Large intestine (tissue), 3 donors: ENCODE measurements around the gene MACROH2A1. TPM values are rescaled to one million over a fixed set of nuclear protein-coding genes. Genes with fewer than 3 reads are reported as not detected.

Source experiments
- DNase-seq, 2 donors: peaks; one replicate each; pipeline versions ENCODE4 v3.0.0 to v3.0.0-alpha.2; 2013
- H3K27ac ChIP-seq: one replicate; pipeline ENCODE4 v1.5.1; 2013; ENCODE audit warnings: low read length
- H3K27me3 ChIP-seq: 2 replicates; pipeline ENCODE4 v1.6.1; 2013; ENCODE audit warnings: low read length; ENCODE audit not compliant: control insufficient read depth, insufficient read depth
- H3K36me3 ChIP-seq: 2 replicates; pipeline ENCODE4 v1.6.1; 2013; ENCODE audit warnings: low read length; ENCODE audit not compliant: control insufficient read depth, insufficient read depth
- H3K4me1 ChIP-seq: one replicate; pipeline ENCODE4 v1.6.1; 2013; ENCODE audit warnings: low read length; ENCODE audit not compliant: control insufficient read depth, insufficient read depth
- H3K4me3 ChIP-seq: one replicate; pipeline ENCODE4 v1.5.1; 2013; ENCODE audit warnings: low read length
- H3K9me3 ChIP-seq: one replicate; pipeline ENCODE4 v1.6.1; 2013; ENCODE audit warnings: mild to moderate bottlenecking, low read depth, low read length, moderate library complexity; ENCODE audit not compliant: control insufficient read depth
- WGBS: methylation state at CpG from one replicate; pipeline ENCODE4 v1.1.5; 2013; ENCODE audit warnings: low lambda C conversion rate; ENCODE audit not compliant: insufficient coverage; 5-methylcytosine and 5-hydroxymethylcytosine counted together
- polyA plus RNA-seq: library from polyadenylated mRNA; unstranded; fragments of 120-200 nt; gene quantifications from one replicate; pipeline ENCODE4 v1.2.1, GENCODE V29; 2013

Gene MACROH2A1
- polyA plus RNA-seq, 1 donor: 312 TPM

DNA sequence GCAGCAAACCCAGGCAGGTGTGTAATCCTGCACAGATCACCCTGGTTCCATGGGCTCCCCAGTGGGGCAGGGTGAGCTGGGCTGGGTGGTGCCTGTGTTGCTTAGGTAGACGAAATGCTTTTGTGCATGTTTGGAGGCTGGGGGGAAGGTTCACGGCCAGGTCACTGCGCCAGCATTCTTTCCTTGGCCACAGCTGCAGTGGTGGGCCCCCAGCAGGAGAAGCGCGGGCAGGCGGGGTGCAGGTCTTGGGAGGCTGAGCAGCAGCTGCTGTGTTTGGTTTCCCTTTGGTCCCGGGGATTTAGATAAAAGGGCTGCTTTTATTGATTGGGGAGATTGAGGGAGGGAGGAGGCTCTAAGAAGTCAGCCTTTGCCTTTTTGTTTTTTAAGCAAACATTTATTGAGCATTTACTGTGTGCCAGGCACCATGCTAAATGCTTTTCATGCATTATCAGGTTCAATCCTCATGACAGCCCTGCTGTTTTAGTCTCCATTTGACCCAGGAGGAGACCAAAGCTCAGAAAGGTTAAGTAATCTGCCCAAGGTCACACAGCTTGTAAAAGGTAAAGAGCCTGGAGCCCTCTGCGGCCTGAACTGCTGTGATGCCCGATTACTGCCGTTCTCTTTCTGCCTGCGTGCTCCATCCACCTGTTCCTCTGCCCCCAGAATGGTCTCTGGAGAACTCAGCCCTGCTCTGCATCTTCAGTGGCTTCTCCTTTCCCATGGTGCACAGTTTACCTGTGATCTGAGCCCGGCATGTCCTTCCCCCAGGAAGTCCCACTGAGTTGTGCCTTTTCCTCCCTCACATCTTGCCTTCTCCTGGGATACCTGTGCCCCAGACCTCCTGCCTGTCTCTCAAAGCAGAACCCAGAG is 94.4 kb downstream of the MACROH2A1 start:
- H3K4me1 ChIP-seq: peaks cover 37% of the 10 kb centered on the region
- H3K9me3 ChIP-seq: no peaks in the 10 kb centered on the region
- no peak overlapping the region for H3K4me3 ChIP-seq
- WGBS: no CpG with 5 or more reads among the region's 12 CpGs
- peak; percentile 26 to 46 for DNase-seq
- H3K27ac ChIP-seq: no peak overlapping the region
- H3K36me3 ChIP-seq: no peaks in the 10 kb centered on the region
- H3K27me3 ChIP-seq: no peaks in the 10 kb centered on the region

DNA sequence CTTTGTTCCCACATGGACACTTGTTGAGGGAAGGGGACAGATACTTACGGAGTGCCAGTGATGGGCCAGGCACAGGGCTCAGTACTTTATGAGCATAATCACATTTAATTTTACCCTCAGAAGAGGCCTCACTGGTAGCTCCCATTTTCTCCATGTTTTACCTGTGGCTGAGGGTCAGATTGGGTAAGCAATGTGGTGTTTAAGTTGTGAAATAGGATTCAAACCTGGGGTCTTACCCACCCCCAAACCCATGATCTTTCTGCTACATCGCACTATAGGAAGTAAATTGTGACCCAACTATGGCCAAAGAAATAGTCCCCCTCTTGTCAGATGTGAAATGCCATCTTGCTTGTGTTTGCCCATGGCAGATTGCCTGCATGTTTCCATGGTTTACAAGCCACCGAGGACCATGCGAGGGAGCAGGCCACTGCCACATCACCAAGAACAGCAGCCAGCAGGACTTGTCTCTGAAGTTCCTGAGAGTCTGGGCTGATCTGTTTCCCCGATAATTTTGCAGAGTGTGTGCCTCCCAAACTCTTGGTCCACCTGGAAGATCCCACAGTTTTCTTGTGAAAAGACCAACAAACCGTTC is 95.4 kb downstream of the MACROH2A1 start:
- no peaks in the 10 kb centered on the region for H3K9me3 ChIP-seq
- peaks cover 29% of the 10 kb centered on the region for H3K4me1 ChIP-seq
- WGBS: no CpG with 5 or more reads among the region's 6 CpGs
- DNase-seq: no peak
- H3K27me3 ChIP-seq: no peaks in the 10 kb centered on the region
- H3K4me3 ChIP-seq: no peak overlapping the region
- no peaks in the 10 kb centered on the region for H3K36me3 ChIP-seq
- no peak overlapping the region for H3K27ac ChIP-seq

DNA sequence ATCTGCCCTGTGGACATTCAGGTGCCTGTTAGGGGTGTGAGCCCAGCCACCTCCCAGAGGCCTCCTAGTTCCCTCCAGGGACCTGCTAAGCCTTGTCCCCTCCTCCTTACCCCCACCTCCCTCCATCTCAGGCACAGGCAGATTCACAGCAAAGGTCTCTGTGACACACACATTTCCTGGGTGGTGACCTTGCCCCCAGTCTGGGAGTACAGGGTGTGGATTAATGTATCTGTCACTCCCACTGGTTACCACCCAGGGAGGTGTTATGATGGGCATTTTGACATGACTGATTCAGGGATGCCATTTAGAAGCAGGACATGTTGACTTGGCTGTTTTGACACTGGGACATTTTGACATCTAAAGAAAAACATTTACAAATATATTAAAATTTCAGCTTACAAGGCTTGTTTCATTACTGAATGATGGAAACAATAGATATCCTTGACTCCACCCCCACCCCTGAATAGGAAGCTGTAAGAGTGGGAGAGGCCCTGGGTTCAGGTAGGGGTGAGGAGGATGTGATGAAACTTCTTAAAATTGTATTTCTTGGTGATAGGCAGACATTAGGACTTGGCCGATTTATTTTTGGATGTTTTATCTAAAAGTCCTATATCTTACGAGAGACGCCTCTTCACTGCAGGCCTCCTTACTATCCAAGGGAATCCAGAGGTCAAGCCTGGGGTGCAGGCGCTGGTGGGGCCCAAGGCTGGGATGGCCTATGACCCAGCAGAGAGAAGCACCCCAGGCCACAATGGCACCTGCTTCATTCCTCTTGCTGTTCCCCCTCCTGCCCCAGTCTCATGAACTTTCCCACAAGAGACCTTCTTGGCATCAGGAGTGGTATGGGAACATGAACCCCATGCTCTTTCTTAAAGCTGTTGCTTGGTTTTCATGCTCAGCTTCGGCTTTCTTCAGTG is 101.9 kb downstream of the MACROH2A1 start:
- no peaks in the 10 kb centered on the region for H3K27me3 ChIP-seq
- no peaks in the 10 kb centered on the region for H3K9me3 ChIP-seq
- H3K36me3 ChIP-seq: no peaks in the 10 kb centered on the region
- WGBS: no CpG with 5 or more reads among the region's 5 CpGs
- no peak overlapping the region for H3K27ac ChIP-seq
- no peak overlapping the region for H3K4me3 ChIP-seq
- peak in 1 of 2 donors; percentile 12 for DNase-seq
- H3K4me1 ChIP-seq: no peaks in the 10 kb centered on the region

DNA sequence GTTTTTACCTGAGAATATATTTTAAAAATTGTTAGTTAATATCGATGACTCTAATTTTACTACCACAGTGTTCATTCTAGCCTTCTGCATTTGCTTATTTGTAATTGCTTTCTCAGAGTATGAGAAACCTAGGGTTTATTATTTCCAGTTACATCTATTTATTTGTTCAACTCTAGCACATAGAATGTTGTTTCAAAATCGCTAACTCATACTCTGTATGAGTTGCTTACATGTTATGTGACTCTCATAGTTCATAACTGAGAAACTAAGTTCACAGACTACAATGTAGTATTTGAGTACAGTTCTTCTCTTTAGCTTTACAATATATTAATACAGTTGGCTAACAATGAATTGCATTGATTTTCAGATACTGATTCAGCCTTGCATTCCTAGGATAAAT is 103.2 kb downstream of the MACROH2A1 start:
- Histone ChIP-seq H3K4me3 (no peak overlapping the region), H3K36me3 (no peaks in the 10 kb centered on the region), H3K27me3 (no peaks in the 10 kb centered on the region), H3K27ac (no peak overlapping the region), H3K9me3 (no peaks in the 10 kb centered on the region), H3K4me1 (no peaks in the 10 kb centered on the region)
- DNase-seq: no peak
- 100% methylated on average over 1 of the region's 2 CpGs for WGBS

GRCh38 chr5:135294793-135295192 is 104.2 kb downstream of the MACROH2A1 start:
- Histone ChIP-seq H3K9me3 (no peaks in the 10 kb centered on the region), H3K27ac (no peak overlapping the region), H3K4me1 (no peaks in the 10 kb centered on the region), H3K27me3 (no peaks in the 10 kb centered on the region), H3K36me3 (no peaks in the 10 kb centered on the region), H3K4me3 (no peak overlapping the region)
- no peak for DNase-seq
- 100% methylated on average over 2 of the region's 4 CpGs for whole genome bisulfite sequencing

DNA sequence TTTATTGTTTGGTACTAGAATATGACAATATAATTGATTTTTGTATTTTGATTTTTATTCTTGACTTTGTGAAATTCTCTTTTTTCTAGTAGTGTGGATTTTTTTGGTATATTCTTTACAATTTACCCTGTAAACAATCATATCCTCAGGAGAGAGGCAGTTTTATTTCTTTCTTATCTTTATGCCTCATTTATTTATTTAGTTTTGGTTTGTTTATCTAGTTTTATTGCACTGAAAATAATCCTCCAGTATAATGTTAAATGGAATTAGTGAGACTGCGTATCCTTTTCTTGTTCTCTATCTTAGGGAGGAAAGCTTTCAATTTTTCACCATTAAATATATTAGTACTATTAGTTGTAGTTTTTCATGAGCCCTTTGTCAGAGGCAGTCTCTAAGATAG is 109.4 kb downstream of the MACROH2A1 start:
- Histone ChIP-seq H3K4me3 (no peak overlapping the region), H3K27me3 (no peaks in the 10 kb centered on the region), H3K36me3 (no peaks in the 10 kb centered on the region), H3K27ac (no peak overlapping the region), H3K9me3 (peaks cover 5% of the 10 kb centered on the region), H3K4me1 (no peaks in the 10 kb centered on the region)
- no CpG with 5 or more reads among the region's 1 CpG for WGBS
- no peak for DNase-seq

GRCh38 chr5:135287551-135287950 is 111.5 kb downstream of the MACROH2A1 start:
- no peaks in the 10 kb centered on the region for H3K27me3 ChIP-seq
- WGBS: 82% methylated on average over 2 of the region's 2 CpGs
- no peak for DNase-seq

More at GRCh38 chr5:135287551-135287950, 111.5 kb downstream of the MACROH2A1 start:
- H3K4me3 ChIP-seq: no peak overlapping the region
- peaks cover 5% of the 10 kb centered on the region for H3K9me3 ChIP-seq
- H3K27ac ChIP-seq: no peak overlapping the region
- H3K36me3 ChIP-seq: no peaks in the 10 kb centered on the region
- no peaks in the 10 kb centered on the region for H3K4me1 ChIP-seq

Other genes with a start within 250 kb of the MACROH2A1 start
- gene DCANP1, start 48.1 kb upstream of the MACROH2A1 start, polyA plus RNA-seq: 0.45 TPM
- gene TIFAB, start 53.1 kb upstream of the MACROH2A1 start, polyA plus RNA-seq: 1.4 TPM
- not detected for gene NEUROG1, start 136.7 kb upstream of the MACROH2A1 start, polyA plus RNA-seq
- 161 TPM for gene CXCL14, start 179.8 kb upstream of the MACROH2A1 start, polyA plus RNA-seq